GM23338 (cell line): Measurements from ENCODE around the gene LSM11. TPM values are rescaled to one million over a fixed set of nuclear protein-coding genes. Genes with fewer than 3 reads are reported as not detected.

ENCODE experiments used
- ATAC-seq: fragments of 200-7000 bp; cut with Tn5 transposase; 3 replicates; pipeline ENCODE4 v1.9.1; 2020
- DNase-seq: peaks from one replicate; pipeline ENCODE4 v3.0.0-alpha.2; 2015; ENCODE audit warnings: low spot score
- H2AFZ ChIP-seq: fragments of 200-600 bp; sonication (generic); 2 replicates; pipeline ENCODE4 v1.8.0; 2016; ENCODE audit warnings: antibody characterized with exemption, mild to moderate bottlenecking, moderate library complexity
- H3F3A ChIP-seq: fragments of 200-600 bp; sonication (generic); replicated peaks from 2 replicates; pipeline ENCODE4 v1.8.0; 2017; ENCODE audit warnings: antibody characterized with exemption, mixed run types, low read depth
- H3K27ac ChIP-seq: fragments of 200-600 bp; sonication (generic); 2 replicates; pipeline ENCODE4 v1.6.1; 2016; ENCODE audit warnings: low read depth
- H3K27me3 ChIP-seq: fragments of 200-600 bp; sonication (generic); 2 replicates; pipeline ENCODE4 v1.8.0; 2016; ENCODE audit warnings: mild to moderate bottlenecking, mixed run types, moderate library complexity; ENCODE audit not compliant: insufficient read depth
- H3K36me3 ChIP-seq: fragments of 200-600 bp; sonication (generic); 2 replicates; pipeline ENCODE4 v1.8.0; 2016; ENCODE audit warnings: mild to moderate bottlenecking; ENCODE audit not compliant: insufficient read depth
- H3K4me1 ChIP-seq: fragments of 200-600 bp; sonication (generic); 2 replicates; pipeline ENCODE4 v1.8.0; 2016; ENCODE audit warnings: mild to moderate bottlenecking, moderate library complexity; ENCODE audit not compliant: insufficient read depth
- H3K4me2 ChIP-seq: fragments of 200-600 bp; sonication (generic); 2 replicates; pipeline ENCODE4 v1.7.1; 2017; ENCODE audit warnings: mixed run types
- H3K4me3 ChIP-seq: fragments of 200-600 bp; sonication (generic); 2 replicates; pipeline ENCODE4 v1.6.1; 2016; ENCODE audit warnings: mixed run types
- H3K79me2 ChIP-seq: fragments of 200-600 bp; sonication (generic); replicated peaks from 2 replicates; pipeline ENCODE4 v1.8.0; 2017; ENCODE audit warnings: mild to moderate bottlenecking; ENCODE audit not compliant: insufficient read depth
- H3K9me2 ChIP-seq: fragments of 200-600 bp; sonication (generic); 2 replicates; pipeline ENCODE4 v1.8.0; 2017; ENCODE audit not compliant: insufficient read depth
- H4K20me1 ChIP-seq: fragments of 200-600 bp; sonication (generic); replicated peaks from 2 replicates; pipeline ENCODE4 v1.8.0; 2017; ENCODE audit warnings: mild to moderate bottlenecking; ENCODE audit not compliant: insufficient read depth
- H3K27ac Mint-ChIP-seq: 2 replicates; pipeline ENCODE4 v1.8.0; 2020; ENCODE audit warnings: inconsistent platforms, mild to moderate bottlenecking, moderate library complexity, mixed read lengths
- H3K27me3 Mint-ChIP-seq: 3 replicates; pipeline ENCODE4 v1.8.0; 2022; ENCODE audit warnings: low read depth, mild to moderate bottlenecking, moderate library complexity, mixed read lengths, inconsistent platforms; ENCODE audit not compliant: insufficient read depth, poor library complexity
- H3K36me3 Mint-ChIP-seq: 3 replicates; pipeline ENCODE4 v1.8.0; 2021; ENCODE audit warnings: low read depth, mild to moderate bottlenecking, inconsistent platforms, moderate library complexity, mixed read lengths
- H3K4me1 Mint-ChIP-seq: 3 replicates; pipeline ENCODE4 v1.8.0; 2020; ENCODE audit warnings: mild to moderate bottlenecking, inconsistent platforms, mixed read lengths
- H3K4me3 Mint-ChIP-seq: 3 replicates; pipeline ENCODE4 v1.8.0; 2021; ENCODE audit warnings: moderate library complexity, mild to moderate bottlenecking, inconsistent platforms, mixed read lengths
- H3K9me3 Mint-ChIP-seq: 3 replicates; pipeline ENCODE4 v1.8.0; 2020; ENCODE audit warnings: moderate library complexity, mild to moderate bottlenecking, inconsistent platforms, mixed read lengths
- CREB1 ChIP-seq: fragments of 250-450 bp; sonication (Bioruptor Pico); IDR thresholded peaks from 2 replicates; pipeline ENCODE4 v1.5.0; 2020; ENCODE audit warnings: low read depth, mild to moderate bottlenecking, moderate library complexity
- EZH2 ChIP-seq: fragments of 200-600 bp; sonication (generic); IDR thresholded peaks from one replicate; pipeline ENCODE4 v1.8.0; 2017; ENCODE audit warnings: antibody characterized with exemption, mild to moderate bottlenecking, low read depth; ENCODE audit not compliant: unreplicated experiment
- EZH2phosphoT487 ChIP-seq: fragments of 200-600 bp; sonication (generic); IDR thresholded peaks from one replicate; pipeline ENCODE4 v1.8.1; 2018; ENCODE audit warnings: antibody characterized with exemption; ENCODE audit not compliant: unreplicated experiment
- JUNB ChIP-seq: IDR thresholded peaks from one replicate; pipeline ENCODE4 v1.6.1; 2016; ENCODE audit warnings: antibody characterized with exemption; ENCODE audit not compliant: unreplicated experiment
- NANOG ChIP-seq: IDR thresholded peaks from 2 replicates; pipeline ENCODE4 v1.6.1; 2016; ENCODE audit warnings: antibody characterized with exemption, borderline replicate concordance
- POLR2AphosphoS5 ChIP-seq: IDR thresholded peaks from 2 replicates; pipeline ENCODE4 v1.6.1; 2016; ENCODE audit warnings: antibody characterized with exemption, low read depth
- REST ChIP-seq: IDR thresholded peaks from one replicate; pipeline ENCODE4 v1.6.1; 2018; ENCODE audit warnings: antibody characterized with exemption; ENCODE audit not compliant: unreplicated experiment
- STAT1 ChIP-seq: IDR thresholded peaks from one replicate; pipeline ENCODE4 v1.6.1; 2016; ENCODE audit warnings: antibody characterized with exemption; ENCODE audit not compliant: unreplicated experiment
- ZNF114 ChIP-seq: fragments of 250-450 bp; sonication (Bioruptor Pico); IDR thresholded peaks from 2 replicates; pipeline ENCODE4 v1.5.0; 2020; ENCODE audit warnings: mild to moderate bottlenecking, moderate library complexity
- ZNF331 ChIP-seq: fragments of 250-450 bp; sonication (Bioruptor Pico); IDR thresholded peaks from 2 replicates; pipeline ENCODE4 v1.5.0; 2020; ENCODE audit warnings: low read depth, mild to moderate bottlenecking, moderate library complexity
- polyA plus RNA-seq: library from polyadenylated mRNA; unstranded; fragments of >200 nt; fragmentation: Nextera tagmentation; extraction: Ambion mirVana; gene quantifications from 2 replicates; pipeline ENCODE4 v1.2.1, GENCODE V29; 2016
- total RNA-seq: library from RNA; depleted of rRNA; stranded (reverse); fragments of >200 nt; shearing (Covaris generic); gene quantifications from 2 replicates; pipeline ENCODE4 v1.2.3, GENCODE V29; 2014
- TF ChIP-seq, protein P1 (sequence below): fragments of 250-450 bp; sonication (Bioruptor Pico); IDR thresholded peaks from 2 replicates; pipeline ENCODE4 v1.5.0; 2020; ENCODE audit warnings: mild to moderate bottlenecking, moderate library complexity
- TF ChIP-seq, protein P2 (sequence below), 2 experiments: fragments of 200-600 bp in 1 of 2; sonication (generic) in 1 of 2; conservative IDR thresholded peaks; 2 replicates each; pipeline versions ENCODE4 v1.5.1 to v1.6.1; 2016 to 2017; ENCODE audit warnings: antibody characterized with exemption in 2 of 2, low read depth in 2 of 2, mild to moderate bottlenecking in 2 of 2, moderate library complexity in 1 of 2
- TF ChIP-seq, protein P3 (sequence below): IDR thresholded peaks from 2 replicates; pipeline ENCODE4 v1.6.1; 2016; ENCODE audit warnings: antibody characterized with exemption

LSM11 gene
- total and polyA plus RNA-seq, 2 experiments from 2014 or later: 1.2 to 3.8 TPM

- Mint-ChIP-seq H3K4me3 (no peak overlapping the region), H3K9me3 (no peaks in the 10 kb centered on the region), H3K27me3 (peaks cover 2% of the 10 kb centered on the region), H3K4me1 (no peaks in the 10 kb centered on the region), H3K36me3 (no peaks in the 10 kb centered on the region), H3K27ac (no peak overlapping the region)
- H3F3A ChIP-seq: no peaks in the 10 kb centered on the region
- no peak overlapping the region for H2AFZ ChIP-seq
- DNase-seq (no peak), ATAC-seq (no peak)
- H3K4me3 ChIP-seq: no peak overlapping the region
- no peaks in the 10 kb centered on the region for H3K79me2 ChIP-seq
- H3K27me3 ChIP-seq: no peaks in the 10 kb centered on the region
- no peaks in the 10 kb centered on the region for H4K20me1 ChIP-seq
- TF ChIP-seq CREB1 (CRISPR knock-in tag) (no peak), ZNF114 (no peak), STAT1 (no peak), POLR2AphosphoS5 (no peak), ZNF331 (CRISPR knock-in tag) (no peak), NANOG (no peak), EZH2 (no peak), REST (no peak), JUNB (no peak), EZH2phosphoT487 (no peak)
- TF ChIP-seq, protein P1, sequence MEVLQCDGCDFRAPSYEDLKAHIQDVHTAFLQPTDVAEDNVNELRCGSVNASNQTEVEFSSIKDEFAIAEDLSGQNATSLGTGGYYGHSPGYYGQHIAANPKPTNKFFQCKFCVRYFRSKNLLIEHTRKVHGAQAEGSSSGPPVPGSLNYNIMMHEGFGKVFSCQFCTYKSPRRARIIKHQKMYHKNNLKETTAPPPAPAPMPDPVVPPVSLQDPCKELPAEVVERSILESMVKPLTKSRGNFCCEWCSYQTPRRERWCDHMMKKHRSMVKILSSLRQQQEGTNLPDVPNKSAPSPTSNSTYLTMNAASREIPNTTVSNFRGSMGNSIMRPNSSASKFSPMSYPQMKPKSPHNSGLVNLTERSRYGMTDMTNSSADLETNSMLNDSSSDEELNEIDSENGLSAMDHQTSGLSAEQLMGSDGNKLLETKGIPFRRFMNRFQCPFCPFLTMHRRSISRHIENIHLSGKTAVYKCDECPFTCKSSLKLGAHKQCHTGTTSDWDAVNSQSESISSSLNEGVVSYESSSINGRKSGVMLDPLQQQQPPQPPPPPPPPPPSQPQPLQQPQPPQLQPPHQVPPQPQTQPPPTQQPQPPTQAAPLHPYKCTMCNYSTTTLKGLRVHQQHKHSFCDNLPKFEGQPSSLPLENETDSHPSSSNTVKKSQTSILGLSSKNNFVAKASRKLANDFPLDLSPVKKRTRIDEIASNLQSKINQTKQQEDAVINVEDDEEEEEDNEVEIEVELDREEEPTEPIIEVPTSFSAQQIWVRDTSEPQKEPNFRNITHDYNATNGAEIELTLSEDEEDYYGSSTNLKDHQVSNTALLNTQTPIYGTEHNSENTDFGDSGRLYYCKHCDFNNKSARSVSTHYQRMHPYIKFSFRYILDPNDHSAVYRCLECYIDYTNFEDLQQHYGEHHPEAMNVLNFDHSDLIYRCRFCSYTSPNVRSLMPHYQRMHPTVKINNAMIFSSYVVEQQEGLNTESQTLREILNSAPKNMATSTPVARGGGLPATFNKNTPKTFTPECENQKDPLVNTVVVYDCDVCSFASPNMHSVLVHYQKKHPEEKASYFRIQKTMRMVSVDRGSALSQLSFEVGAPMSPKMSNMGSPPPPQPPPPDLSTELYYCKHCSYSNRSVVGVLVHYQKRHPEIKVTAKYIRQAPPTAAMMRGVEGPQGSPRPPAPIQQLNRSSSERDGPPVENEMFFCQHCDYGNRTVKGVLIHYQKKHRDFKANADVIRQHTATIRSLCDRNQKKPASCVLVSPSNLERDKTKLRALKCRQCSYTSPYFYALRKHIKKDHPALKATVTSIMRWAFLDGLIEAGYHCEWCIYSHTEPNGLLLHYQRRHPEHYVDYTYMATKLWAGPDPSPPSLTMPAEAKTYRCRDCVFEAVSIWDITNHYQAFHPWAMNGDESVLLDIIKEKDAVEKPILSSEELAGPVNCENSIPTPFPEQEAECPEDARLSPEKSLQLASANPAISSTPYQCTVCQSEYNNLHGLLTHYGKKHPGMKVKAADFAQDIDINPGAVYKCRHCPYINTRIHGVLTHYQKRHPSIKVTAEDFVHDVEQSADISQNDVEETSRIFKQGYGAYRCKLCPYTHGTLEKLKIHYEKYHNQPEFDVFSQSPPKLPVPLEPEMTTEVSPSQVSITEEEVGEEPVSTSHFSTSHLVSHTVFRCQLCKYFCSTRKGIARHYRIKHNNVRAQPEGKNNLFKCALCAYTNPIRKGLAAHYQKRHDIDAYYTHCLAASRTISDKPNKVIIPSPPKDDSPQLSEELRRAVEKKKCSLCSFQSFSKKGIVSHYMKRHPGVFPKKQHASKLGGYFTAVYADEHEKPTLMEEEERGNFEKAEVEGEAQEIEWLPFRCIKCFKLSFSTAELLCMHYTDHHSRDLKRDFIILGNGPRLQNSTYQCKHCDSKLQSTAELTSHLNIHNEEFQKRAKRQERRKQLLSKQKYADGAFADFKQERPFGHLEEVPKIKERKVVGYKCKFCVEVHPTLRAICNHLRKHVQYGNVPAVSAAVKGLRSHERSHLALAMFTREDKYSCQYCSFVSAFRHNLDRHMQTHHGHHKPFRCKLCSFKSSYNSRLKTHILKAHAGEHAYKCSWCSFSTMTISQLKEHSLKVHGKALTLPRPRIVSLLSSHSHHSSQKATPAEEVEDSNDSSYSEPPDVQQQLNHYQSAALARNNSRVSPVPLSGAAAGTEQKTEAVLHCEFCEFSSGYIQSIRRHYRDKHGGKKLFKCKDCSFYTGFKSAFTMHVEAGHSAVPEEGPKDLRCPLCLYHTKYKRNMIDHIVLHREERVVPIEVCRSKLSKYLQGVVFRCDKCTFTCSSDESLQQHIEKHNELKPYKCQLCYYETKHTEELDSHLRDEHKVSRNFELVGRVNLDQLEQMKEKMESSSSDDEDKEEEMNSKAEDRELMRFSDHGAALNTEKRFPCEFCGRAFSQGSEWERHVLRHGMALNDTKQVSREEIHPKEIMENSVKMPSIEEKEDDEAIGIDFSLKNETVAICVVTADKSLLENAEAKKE (CRISPR knock-in tag): no peak
- TF ChIP-seq, protein P2, sequence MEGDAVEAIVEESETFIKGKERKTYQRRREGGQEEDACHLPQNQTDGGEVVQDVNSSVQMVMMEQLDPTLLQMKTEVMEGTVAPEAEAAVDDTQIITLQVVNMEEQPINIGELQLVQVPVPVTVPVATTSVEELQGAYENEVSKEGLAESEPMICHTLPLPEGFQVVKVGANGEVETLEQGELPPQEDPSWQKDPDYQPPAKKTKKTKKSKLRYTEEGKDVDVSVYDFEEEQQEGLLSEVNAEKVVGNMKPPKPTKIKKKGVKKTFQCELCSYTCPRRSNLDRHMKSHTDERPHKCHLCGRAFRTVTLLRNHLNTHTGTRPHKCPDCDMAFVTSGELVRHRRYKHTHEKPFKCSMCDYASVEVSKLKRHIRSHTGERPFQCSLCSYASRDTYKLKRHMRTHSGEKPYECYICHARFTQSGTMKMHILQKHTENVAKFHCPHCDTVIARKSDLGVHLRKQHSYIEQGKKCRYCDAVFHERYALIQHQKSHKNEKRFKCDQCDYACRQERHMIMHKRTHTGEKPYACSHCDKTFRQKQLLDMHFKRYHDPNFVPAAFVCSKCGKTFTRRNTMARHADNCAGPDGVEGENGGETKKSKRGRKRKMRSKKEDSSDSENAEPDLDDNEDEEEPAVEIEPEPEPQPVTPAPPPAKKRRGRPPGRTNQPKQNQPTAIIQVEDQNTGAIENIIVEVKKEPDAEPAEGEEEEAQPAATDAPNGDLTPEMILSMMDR (conservative IDR thresholded peaks at IDR 0.05; ENCODE audit: low read depth in 2 of 2): no peak
- TF ChIP-seq, protein P3, sequence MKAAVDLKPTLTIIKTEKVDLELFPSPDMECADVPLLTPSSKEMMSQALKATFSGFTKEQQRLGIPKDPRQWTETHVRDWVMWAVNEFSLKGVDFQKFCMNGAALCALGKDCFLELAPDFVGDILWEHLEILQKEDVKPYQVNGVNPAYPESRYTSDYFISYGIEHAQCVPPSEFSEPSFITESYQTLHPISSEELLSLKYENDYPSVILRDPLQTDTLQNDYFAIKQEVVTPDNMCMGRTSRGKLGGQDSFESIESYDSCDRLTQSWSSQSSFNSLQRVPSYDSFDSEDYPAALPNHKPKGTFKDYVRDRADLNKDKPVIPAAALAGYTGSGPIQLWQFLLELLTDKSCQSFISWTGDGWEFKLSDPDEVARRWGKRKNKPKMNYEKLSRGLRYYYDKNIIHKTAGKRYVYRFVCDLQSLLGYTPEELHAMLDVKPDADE: no peak
- no peak overlapping the region for H3K4me2 ChIP-seq
- H3K9me2 ChIP-seq: no peaks in the 10 kb centered on the region
- H3K4me1 ChIP-seq: no peaks in the 10 kb centered on the region
- no peaks in the 10 kb centered on the region for H3K36me3 ChIP-seq
- H3K27ac ChIP-seq: no peak overlapping the region
These were observed 34.6 kb upstream of the LSM11 start for GRCh38 chr5:157708866-157709265.
